GM12878 (cell line): ENCODE data around the gene ZNF695. TPM values are rescaled to one million over a fixed set of nuclear protein-coding genes. Genes with fewer than 3 reads are reported as not detected.

Experiments
- ATAC-seq: fragments of 200-7000 bp; cut with Tn5 transposase; 3 replicates; pipeline ENCODE4 v1.9.1; 2020; ENCODE audit warnings: mild to moderate bottlenecking, moderate library complexity
- BruUV-seq: library from RNA; stranded (reverse); fragments of 400-500 nt; replicated peaks from 2 replicates; lab custom pipeline; 2021; lab: Mats Ljungman, UMichigan
- CTCF ChIA-PET: fragments of 300-600 bp; sonication (Branson Sonifier 250); formaldehyde crosslinking; extraction: SDS; loops from one replicate; lab custom pipeline; 2021; ENCODE audit warnings: inconsistent platforms; lab: Yijun Ruan, JAX
- POLR2A ChIA-PET: fragments of 350-600 bp; formaldehyde crosslinking; extraction: SDS; loops from one replicate; lab custom pipeline; 2021; ENCODE audit warnings: inconsistent platforms; lab: Charles Lee
- RAD21 ChIA-PET: fragments of 300-600 bp; sonication (Branson Sonifier 250); formaldehyde crosslinking; loops from one replicate; lab custom pipeline; 2023; ENCODE audit warnings: antibody characterized with exemption; ENCODE audit not compliant: unreplicated experiment; lab: Charles Lee
- SMC1A ChIA-PET: fragments of 300-600 bp; sonication (Branson Sonifier 250); formaldehyde crosslinking; loops from one replicate; lab custom pipeline; 2023; ENCODE audit not compliant: unreplicated experiment, uncharacterized antibody; lab: Charles Lee
- DNase-seq: peaks from one replicate; pipeline ENCODE4 v3.0.0-alpha.2; 2011; ENCODE audit warnings: low read depth, low spot score
- FAIRE-seq: peaks from 3 replicates; lab custom pipeline; 2011; peaks lifted over from hg19 to GRCh38; lab: Jason Lieb, UNC
- H2AFZ ChIP-seq: 2 replicates; pipeline ENCODE4 v1.6.0; 2011; ENCODE audit warnings: low read depth, low read length, control low read depth; ENCODE audit not compliant: control insufficient read depth
- H3K27ac ChIP-seq: 2 replicates; pipeline ENCODE4 v1.5.1; 2011; ENCODE audit warnings: control low read depth; ENCODE audit not compliant: control insufficient read depth, insufficient read depth
- H3K27me3 ChIP-seq, 2 experiments: replicated peaks in 1 of 2; 2 replicates each; pipeline versions ENCODE4 v1.6.0 to v1.6.1; 2011; ENCODE audit warnings: low read length in 1 of 2; ENCODE audit not compliant: control insufficient read depth in 2 of 2, insufficient read depth in 2 of 2
- H3K36me3 ChIP-seq, 2 experiments: 2 replicates each; pipeline ENCODE4 v1.5.1; 2011; ENCODE audit warnings: low read length in 1 of 2; ENCODE audit not compliant: control insufficient read depth in 2 of 2, insufficient read depth in 2 of 2
- H3K4me1 ChIP-seq: 2 replicates; pipeline ENCODE4 v1.6.1; 2011; ENCODE audit warnings: mild to moderate bottlenecking, low read length, moderate library complexity, mixed read lengths; ENCODE audit not compliant: control insufficient read depth, insufficient read depth
- H3K4me2 ChIP-seq: 2 replicates; pipeline ENCODE4 v1.6.0; 2011; ENCODE audit warnings: control low read depth; ENCODE audit not compliant: control insufficient read depth, insufficient read depth
- H3K4me3 ChIP-seq: fragments of 200-600 bp; sonication (generic); 2 replicates; pipeline ENCODE4 v1.5.1; 2016
- H3K79me2 ChIP-seq: 2 replicates; pipeline ENCODE4 v1.6.0; 2011; ENCODE audit warnings: low read length; ENCODE audit not compliant: control insufficient read depth, insufficient read depth
- H3K9ac ChIP-seq: 2 replicates; pipeline ENCODE4 v1.8.0; 2011; ENCODE audit warnings: low read length, control low read depth, mixed read lengths; ENCODE audit not compliant: control insufficient read depth, insufficient read depth
- H3K9me3 ChIP-seq: replicated peaks from 3 replicates; pipeline ENCODE4 v1.5.1; 2011; ENCODE audit warnings: mild to moderate bottlenecking, low read length; ENCODE audit not compliant: control insufficient read depth, insufficient read depth
- H4K20me1 ChIP-seq: 2 replicates; pipeline ENCODE4 v1.6.0; 2011; ENCODE audit not compliant: control insufficient read depth, insufficient read depth
- CHD4 ChIP-seq: fragments of 200-600 bp; sonication (generic); IDR thresholded peaks from 2 replicates; pipeline ENCODE4 v1.6.1; 2016; ENCODE audit warnings: mild to moderate bottlenecking
- HSF1 ChIP-seq: fragments of 150-350 bp; IDR thresholded peaks from 2 replicates; pipeline ENCODE4 v1.6.1; 2014; ENCODE audit warnings: mild to moderate bottlenecking, low read depth, low read length
- LARP7 ChIP-seq: fragments of 450-650 bp; IDR thresholded peaks from 2 replicates; pipeline ENCODE4 v1.6.1; 2017; ENCODE audit warnings: mild to moderate bottlenecking
- MTA2 ChIP-seq: fragments of 450-650 bp; IDR thresholded peaks from 2 replicates; pipeline ENCODE4 v1.6.1; 2016; ENCODE audit warnings: low read depth, mild to moderate bottlenecking, moderate library complexity
- NFXL1 ChIP-seq: fragments of 450-650 bp; IDR thresholded peaks from 2 replicates; pipeline ENCODE4 v1.6.1; 2017; ENCODE audit warnings: antibody characterized with exemption, mild to moderate bottlenecking, borderline replicate concordance
- PRDM15 ChIP-seq: fragments of 450-650 bp; formaldehyde crosslinking; IDR thresholded peaks from 2 replicates; pipeline ENCODE4 v1.4.0; 2020; ENCODE audit warnings: mild to moderate bottlenecking, moderate library complexity
- RAD51 ChIP-seq: fragments of 450-650 bp; IDR thresholded peaks from 2 replicates; pipeline ENCODE4 v1.6.1; 2016; ENCODE audit warnings: moderate library complexity, mild to moderate bottlenecking, inconsistent platforms
- STAT1 ChIP-seq: fragments of 450-650 bp; conservative IDR thresholded peaks from 2 replicates; pipeline ENCODE4 v1.6.1; 2014; ENCODE audit warnings: antibody characterized with exemption, mild to moderate bottlenecking
- SUPT20H ChIP-seq: IDR thresholded peaks from 2 replicates; pipeline ENCODE4 v1.6.1; 2011; ENCODE audit warnings: low read depth, mild to moderate bottlenecking, low read length, moderate library complexity, borderline replicate concordance; ENCODE audit not compliant: control insufficient read depth
- TAF1 ChIP-seq: IDR thresholded peaks from 2 replicates; pipeline ENCODE4 v1.6.1; 2011; ENCODE audit warnings: mild to moderate bottlenecking, low read depth, low read length, borderline replicate concordance
- TCF3 ChIP-seq: IDR thresholded peaks from 2 replicates; pipeline ENCODE4 v1.6.1; 2012; ENCODE audit warnings: low read depth, mild to moderate bottlenecking, low read length, borderline replicate concordance; ENCODE audit not compliant: insufficient read depth
- USF2 ChIP-seq: IDR thresholded peaks from 2 replicates; pipeline ENCODE4 v1.6.1; 2011; ENCODE audit warnings: low read depth, low read length, improper control_type of control experiment, borderline replicate concordance
- ZNF217 ChIP-seq: fragments of 450-650 bp; IDR thresholded peaks from 2 replicates; pipeline ENCODE4 v1.6.1; 2017; ENCODE audit warnings: antibody characterized with exemption, mild to moderate bottlenecking
- ZNF592 ChIP-seq: fragments of 450-650 bp; IDR thresholded peaks from 2 replicates; pipeline ENCODE4 v1.6.1; 2017; ENCODE audit warnings: mild to moderate bottlenecking, moderate library complexity
- WGBS: methylation state at CpG from one replicate; pipeline ENCODE4 v1.1.6; 2016; ENCODE audit warnings: low lambda C conversion rate; ENCODE audit not compliant: insufficient replicate concordance, insufficient coverage; ENCODE audit errors: missing lambda C conversion rate; 5-methylcytosine and 5-hydroxymethylcytosine counted together
- in situ Hi-C: fragments of 300-500 bp; cut with MboI; formaldehyde crosslinking; loops from 9 replicates; pipeline ENCODE4 v1.14.3; 2018; ENCODE audit warnings: mixed read lengths
- intact Hi-C: fragments of 100-400 bp; cut with micrococcal nuclease; formaldehyde crosslinking; loops from one replicate; pipeline ENCODE4 v1.14.2; 2022; ENCODE audit not compliant: unreplicated experiment
- polyA plus RNA-seq, 11 experiments: library from polyadenylated mRNA; depleted of rRNA in 4 of 11; unstranded in 6 of 11; stranded (reverse) in 5 of 11; fragments of >200 nt; fragmentation: Nextera tagmentation in 4 of 11; fragmentation: Illumina TruSeq in 1 of 11; extraction: Ambion mirVana in 4 of 11; extraction: Trizol in 1 of 11; gene quantifications; 1 replicate in 1 of 11; 2 replicates in 10 of 11; pipeline versions ENCODE4 v1.2.1 to v1.2.3, GENCODE V29; 2011 to 2016; ENCODE audit warnings: inconsistent platforms in 2 of 11, missing spikeins in 2 of 11, low read depth in 1 of 11
- total RNA-seq, 4 experiments: library from RNA; depleted of rRNA in 3 of 4; stranded (reverse); fragments of >200 nt in 3 of 4; fragmentation: Illumina TruSeq in 1 of 4; extraction: Trizol in 1 of 4; gene quantifications; 2 replicates each; pipeline versions ENCODE4 v1.2.1 to v1.2.3, GENCODE V29; 2013 to 2021

ZNF695 gene
- total and polyA plus RNA-seq, 10 of the 15 experiments (the other 5 are each of a cell fraction or from before 2014, with no cell fraction given) = 0.04 to 1.8 (median 1.2) TPM

GRCh38 chr1:247043406-247043805 lies 35.5 kb upstream of the ZNF695 start:
- SMC1A ChIA-PET = interaction anchor here (0.9 kb wide), 1 partner anchor 12 kb away, joined by 4 read pairs; no protein-coding TSS in a partner anchor
- no peak overlapping the region for H3K9ac ChIP-seq
- no peak for FAIRE-seq
- RAD21 ChIA-PET = no interaction called here
- BruUV-seq = no TSS peak
- H2AFZ ChIP-seq = no peak overlapping the region
- no peak for ATAC-seq
- DNase-seq = no peak
- WGBS = 83% methylated on average over 5 of the region's 5 CpGs
- no peak overlapping the region for H3K4me2 ChIP-seq
- no peaks in the 10 kb centered on the region for H3K4me1 ChIP-seq
- CTCF ChIA-PET = no interaction called here
- peaks cover 20% of the 10 kb centered on the region for H3K9me3 ChIP-seq
- no peaks in the 10 kb centered on the region for H4K20me1 ChIP-seq
- no peak overlapping the region for H3K27ac ChIP-seq
- in situ Hi-C loops = no loop called here
- POLR2A ChIA-PET = no interaction called here
- peaks cover 0 to under 1% of the 10 kb centered on the region in 2 experiments; a peak in 1 of 4 replicates for H3K36me3 ChIP-seq
- H3K4me3 ChIP-seq = no peak overlapping the region
- intact Hi-C loops = no loop called here
- TF ChIP-seq CHD4 (no peak), RAD51 (no peak), USF2 (no peak), SUPT20H (no peak), TAF1 (no peak), ZNF217 (no peak), HSF1 (no peak), NFXL1 (no peak), MTA2 (no peak), STAT1 (no peak), PRDM15 (no peak), TCF3 (no peak), ZNF592 (no peak), LARP7 (no peak)
- H3K79me2 ChIP-seq = no peaks in the 10 kb centered on the region
- H3K27me3 ChIP-seq = no peaks in the 10 kb centered on the region
